Gastroesophageal sphincter (tissue), 4 donors: Measurements from ENCODE around the gene MPO. TPM values are rescaled to one million over a fixed set of nuclear protein-coding genes. Genes with fewer than 3 reads are reported as not detected.

Source experiments
- ATAC-seq: fragments of 150-250 bp; one replicate; pipeline ENCODE4 v1.9.1; 2016; ENCODE audit warnings: mild to moderate bottlenecking, moderate library complexity
- H3K27ac ChIP-seq, 4 donors: fragments of 200-600 bp; sonication (generic) in 3 of 4; 1 replicate in 3 of 4; 2 replicates in 1 of 4; pipeline ENCODE4 v1.5.1; 2016 to 2019
- H3K27me3 ChIP-seq: fragments of 200-600 bp; sonication (generic); one replicate; pipeline ENCODE4 v1.5.1; 2019
- H3K36me3 ChIP-seq, 2 donors: fragments of 200-600 bp; sonication (generic); one replicate each; pipeline ENCODE4 v1.5.1; 2019; ENCODE audit warnings: control low read depth in 1 of 2
- H3K4me1 ChIP-seq, 3 donors: fragments of 200-600 bp; sonication (generic); 1 replicate in 2 of 3; 2 replicates in 1 of 3; pipeline ENCODE4 v1.5.1; 2016 to 2019; ENCODE audit warnings: control low read depth in 2 of 3
- H3K4me3 ChIP-seq, 2 donors: fragments of 200-600 bp; sonication (generic); one replicate each; pipeline ENCODE4 v1.5.1; 2019; ENCODE audit warnings: mild to moderate bottlenecking in 1 of 2, moderate library complexity in 1 of 2
- H3K9me3 ChIP-seq, 3 donors: fragments of 200-600 bp; sonication (generic); one replicate each; pipeline ENCODE4 v1.5.1; 2017 to 2019; ENCODE audit warnings: control low read depth in 2 of 3
- CTCF ChIP-seq, 4 experiments: fragments of 200-600 bp in 2 of 4; fragments of 450-650 bp in 2 of 4; sonication (generic) in 1 of 4; IDR thresholded peaks; one replicate each; pipeline ENCODE4 v1.5.1; 2017 to 2019; ENCODE audit warnings: antibody characterized with exemption in 4 of 4, mild to moderate bottlenecking in 2 of 4, moderate library complexity in 2 of 4
- EP300 ChIP-seq: sonication (generic); formaldehyde crosslinking; IDR thresholded peaks from one replicate; pipeline ENCODE4 v1.6.1; 2017; ENCODE audit warnings: antibody characterized with exemption, mild to moderate bottlenecking
- POLR2A ChIP-seq, 2 donors: fragments of 450-650 bp; IDR thresholded peaks; one replicate each; pipeline ENCODE4 v1.6.1; 2017; ENCODE audit warnings: antibody characterized with exemption in 2 of 2, mild to moderate bottlenecking in 2 of 2, moderate library complexity in 1 of 2
- POLR2AphosphoS5 ChIP-seq: sonication (generic); formaldehyde crosslinking; IDR thresholded peaks from one replicate; pipeline ENCODE4 v1.6.1; 2017; ENCODE audit warnings: antibody characterized with exemption
- WGBS, 2 donors: methylation state at CpG; one replicate each; pipeline ENCODE4 v1.1.5; 2018; ENCODE audit warnings: low coverage in 1 of 2; 5-methylcytosine and 5-hydroxymethylcytosine counted together
- total RNA-seq, 4 donors: library from RNA; depleted of rRNA; stranded (reverse); fragments of >200 nt; gene quantifications; one replicate each; pipeline ENCODE4 v1.1.0, GENCODE V29; 2016

MPO gene
- total RNA-seq, 4 donors from 2014 or later: 1.6 TPM; not detected in 3

- no peaks in the 10 kb centered on the region for H3K4me1 ChIP-seq
- no peak for TF ChIP-seq CTCF (IDR thresholded peaks at IDR 0.05)
- TF ChIP-seq POLR2AphosphoS5: no peak
- no peak for ATAC-seq
- peaks cover 77% of the 10 kb centered on the region for H3K27me3 ChIP-seq
- no peaks in the 10 kb centered on the region for H3K9me3 ChIP-seq
- H3K36me3 ChIP-seq: no peaks in the 10 kb centered on the region
- no peak overlapping the region for H3K27ac ChIP-seq
- H3K4me3 ChIP-seq: no peak overlapping the region
- 48 to 77% methylated on average over 3 to 6 of the region's 6 CpGs for WGBS, 2 donors
Measured at GRCh38 chr17:58264407-58265103, 16.2 kb downstream of the MPO start.

GRCh38 chr17:58263773-58264172 lies 17.0 kb downstream of the MPO start:
- WGBS, 2 donors: 63 to 72% methylated on average over 1 of the region's 1 CpG
- Histone ChIP-seq H3K4me1 (no peaks in the 10 kb centered on the region), H3K27me3 (peaks cover 76% of the 10 kb centered on the region), H3K9me3 (no peaks in the 10 kb centered on the region), H3K36me3 (no peaks in the 10 kb centered on the region), H3K27ac (no peak overlapping the region), H3K4me3 (no peak overlapping the region)
- ATAC-seq: no peak
- no peak for TF ChIP-seq POLR2AphosphoS5
- TF ChIP-seq EP300: no peak
- TF ChIP-seq POLR2A (IDR thresholded peaks at IDR 0.05): no peak

DNA sequence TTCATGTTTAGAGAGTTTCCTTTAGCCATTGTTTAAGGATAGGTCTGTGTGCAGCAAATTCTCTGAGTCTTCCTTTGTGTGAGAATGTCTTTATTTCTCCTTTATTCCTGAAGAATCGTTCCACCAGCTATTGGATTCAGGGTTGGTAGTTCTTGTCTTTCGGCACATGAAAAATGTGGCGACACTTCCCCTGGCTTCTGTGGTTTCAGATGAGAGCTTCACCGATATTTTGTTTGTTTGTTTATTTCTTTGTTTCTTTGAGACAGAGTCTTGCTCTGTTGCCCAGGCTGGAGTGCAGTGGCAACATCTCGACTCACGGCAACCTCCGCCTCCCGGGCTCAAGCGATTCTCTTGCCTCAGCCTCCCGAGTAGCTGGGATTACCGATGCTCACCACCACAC lies 18.6 kb downstream of the MPO start:
- Histone ChIP-seq H3K4me1 (no peaks in the 10 kb centered on the region), H3K36me3 (no peaks in the 10 kb centered on the region), H3K4me3 (no peak overlapping the region), H3K27me3 (peaks cover 72% of the 10 kb centered on the region), H3K27ac (no peak overlapping the region), H3K9me3 (no peaks in the 10 kb centered on the region)
- WGBS, 2 donors: 87 to 91% methylated on average over 10 to 11 of the region's 11 CpGs
- no peak for ATAC-seq
- TF ChIP-seq EP300 (no peak), POLR2A (IDR thresholded peaks at IDR 0.05) (no peak), POLR2AphosphoS5 (no peak), CTCF (IDR thresholded peaks at IDR 0.05) (no peak)

GRCh38 chr17:58254803-58255202 lies 25.9 kb downstream of the MPO start:
- Histone ChIP-seq H3K4me1 (peaks cover 0 to 2% (median 0%) of the 10 kb centered on the region in 3 donors), H3K27ac (no peak overlapping the region), H3K4me3 (no peak overlapping the region), H3K27me3 (peaks cover 71% of the 10 kb centered on the region), H3K36me3 (no peaks in the 10 kb centered on the region), H3K9me3 (no peaks in the 10 kb centered on the region)
- WGBS, 2 donors: 13 to 21% methylated on average over 2 to 4 of the region's 8 CpGs
- no peak for ATAC-seq
- TF ChIP-seq POLR2AphosphoS5 (no peak), POLR2A (IDR thresholded peaks at IDR 0.05) (no peak), EP300 (no peak), CTCF (IDR thresholded peaks at IDR 0.05) (no peak)

- no peak overlapping the region for H3K4me3 ChIP-seq
- H3K27me3 ChIP-seq: peaks cover 75% of the 10 kb centered on the region
- no peak overlapping the region for H3K27ac ChIP-seq
- H3K4me1 ChIP-seq: peaks cover 0 to 13% (median 5%) of the 10 kb centered on the region in 3 donors
- TF ChIP-seq POLR2A (IDR thresholded peaks at IDR 0.05): no peak
- no peak for TF ChIP-seq EP300
- no peak for TF ChIP-seq POLR2AphosphoS5
- no peak for TF ChIP-seq CTCF (IDR thresholded peaks at IDR 0.05)
- no peak for ATAC-seq
- no peaks in the 10 kb centered on the region for H3K36me3 ChIP-seq
- 65 to 67% methylated on average over 3 of the region's 3 CpGs for WGBS, 2 donors
- no peaks in the 10 kb centered on the region for H3K9me3 ChIP-seq
Measured at GRCh38 chr17:58253082-58253481, 27.7 kb downstream of the MPO start.
